ENCODE results near the gene REC8. TPM values are rescaled to one million over a fixed set of nuclear protein-coding genes. Genes with fewer than 3 reads are reported as not detected.
"Not testable (repeated sequence)": the region's sequence is repeated elsewhere in the genome, so short reads cannot be mapped to it uniquely, and the experiment has no call there.

The REC8 gene
- total RNA-seq, 2 donors from 2014 or later, result 5.6 to 25.4 TPM

DNA sequence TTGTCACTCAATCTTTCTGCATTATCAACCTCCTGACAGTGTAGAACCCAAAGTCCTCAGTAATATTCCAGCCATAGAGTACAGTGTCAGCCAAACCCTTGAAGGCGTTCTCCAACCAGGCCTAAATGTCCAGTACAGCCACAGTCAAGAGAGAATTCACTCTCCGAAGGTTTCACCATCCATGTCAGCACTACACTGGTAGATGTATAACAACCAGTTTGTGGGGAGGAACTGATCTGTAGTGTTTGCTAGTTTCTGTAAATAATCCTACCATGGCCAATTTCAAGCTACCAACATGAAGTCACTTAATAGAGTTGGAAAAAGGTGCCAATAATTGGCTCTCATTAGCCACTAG, 44.4 kb downstream of the REC8 start:
- Histone ChIP-seq H3K36me3 (no peaks in the 10 kb centered on the region), H3K4me1 (replicated peaks) (no peaks in the 10 kb centered on the region), H3K9me3 (no peaks in the 10 kb centered on the region), H3K27me3 (replicated peaks; ENCODE audit: insufficient read depth) (no peaks in the 10 kb centered on the region), H3K4me3 (no peak overlapping the region), H3K27ac (peak overlapping the region; percentile 83 to 88)
- WGBS, result 86% methylated on average over 2 of the region's 2 CpGs
- DNase-seq (ENCODE audit: low spot score), result no peak
- intact Hi-C loops (cut with DNase I), result no loop called here
- TF ChIP-seq POLR2A (IDR thresholded peaks at IDR 0.05) (no peak), POLR2AphosphoS5 (IDR thresholded peaks at IDR 0.05) (no peak)
- TF ChIP-seq, protein P1, sequence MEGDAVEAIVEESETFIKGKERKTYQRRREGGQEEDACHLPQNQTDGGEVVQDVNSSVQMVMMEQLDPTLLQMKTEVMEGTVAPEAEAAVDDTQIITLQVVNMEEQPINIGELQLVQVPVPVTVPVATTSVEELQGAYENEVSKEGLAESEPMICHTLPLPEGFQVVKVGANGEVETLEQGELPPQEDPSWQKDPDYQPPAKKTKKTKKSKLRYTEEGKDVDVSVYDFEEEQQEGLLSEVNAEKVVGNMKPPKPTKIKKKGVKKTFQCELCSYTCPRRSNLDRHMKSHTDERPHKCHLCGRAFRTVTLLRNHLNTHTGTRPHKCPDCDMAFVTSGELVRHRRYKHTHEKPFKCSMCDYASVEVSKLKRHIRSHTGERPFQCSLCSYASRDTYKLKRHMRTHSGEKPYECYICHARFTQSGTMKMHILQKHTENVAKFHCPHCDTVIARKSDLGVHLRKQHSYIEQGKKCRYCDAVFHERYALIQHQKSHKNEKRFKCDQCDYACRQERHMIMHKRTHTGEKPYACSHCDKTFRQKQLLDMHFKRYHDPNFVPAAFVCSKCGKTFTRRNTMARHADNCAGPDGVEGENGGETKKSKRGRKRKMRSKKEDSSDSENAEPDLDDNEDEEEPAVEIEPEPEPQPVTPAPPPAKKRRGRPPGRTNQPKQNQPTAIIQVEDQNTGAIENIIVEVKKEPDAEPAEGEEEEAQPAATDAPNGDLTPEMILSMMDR (IDR thresholded peaks at IDR 0.05), result no peak

DNA sequence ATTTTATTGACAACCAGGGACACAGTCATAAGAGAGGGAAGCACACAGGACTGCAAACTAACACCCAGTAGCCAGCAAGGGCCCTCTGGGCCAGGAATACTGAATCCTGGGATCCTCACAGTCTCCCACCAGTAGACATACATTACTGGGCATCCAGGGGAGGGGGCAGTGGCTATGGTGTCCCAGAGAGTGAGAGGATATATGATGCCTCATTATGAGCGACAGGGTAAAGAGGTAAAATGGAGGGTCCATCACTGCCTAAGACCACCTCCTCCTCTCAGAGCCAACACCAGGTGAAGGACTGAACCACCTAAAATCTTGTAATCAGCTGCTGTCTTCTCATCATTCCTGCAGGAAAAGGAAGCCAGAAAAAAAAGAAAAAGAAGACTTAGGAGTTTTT, 45.0 kb downstream of the REC8 start:
- H3K27me3 ChIP-seq (replicated peaks; ENCODE audit: insufficient read depth); H3K9me3 ChIP-seq; DNase-seq (ENCODE audit: low spot score); intact Hi-C loops (cut with DNase I); H3K36me3 ChIP-seq; H3K27ac ChIP-seq; H3K4me3 ChIP-seq; H3K4me1 ChIP-seq (replicated peaks): not testable (repeated sequence)
- WGBS, result 95% methylated on average over 1 of the region's 1 CpG

DNA sequence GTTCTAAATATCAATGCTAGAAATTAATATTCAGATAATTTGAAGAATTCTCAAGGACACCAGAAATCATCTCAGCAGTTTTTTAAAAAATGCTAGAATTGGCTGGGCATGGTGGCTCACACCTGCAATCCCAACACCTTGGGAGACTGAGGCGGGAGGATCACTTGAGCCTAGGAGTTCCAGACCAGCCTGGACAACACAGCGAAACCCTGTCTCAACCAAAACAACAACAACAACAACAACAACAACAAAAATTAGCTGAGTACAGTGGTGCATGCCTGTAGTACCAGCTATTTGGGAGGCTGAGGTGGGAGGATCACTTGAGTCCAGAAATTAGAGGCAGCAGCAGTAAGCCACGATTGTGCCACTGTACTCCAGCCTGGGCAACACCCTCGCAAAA, 47.2 kb downstream of the REC8 start:
- TF ChIP-seq, protein P1 (IDR thresholded peaks at IDR 0.05), result no peak
- TF ChIP-seq POLR2AphosphoS5 (IDR thresholded peaks at IDR 0.05) (no peak), POLR2A (IDR thresholded peaks at IDR 0.05) (no peak)
- H3K36me3 ChIP-seq, result no peaks in the 10 kb centered on the region
- no peaks in the 10 kb centered on the region for H3K4me1 ChIP-seq (replicated peaks)
- no peak overlapping the region for H3K4me3 ChIP-seq
- H3K9me3 ChIP-seq, result no peaks in the 10 kb centered on the region
- no peak overlapping the region for H3K27ac ChIP-seq
- DNase-seq (ENCODE audit: low spot score), result no peak
- H3K27me3 ChIP-seq (replicated peaks; ENCODE audit: insufficient read depth), result no peaks in the 10 kb centered on the region
- intact Hi-C loops (cut with DNase I), result no loop called here
- 91% methylated on average over 4 of the region's 4 CpGs for WGBS

DNA sequence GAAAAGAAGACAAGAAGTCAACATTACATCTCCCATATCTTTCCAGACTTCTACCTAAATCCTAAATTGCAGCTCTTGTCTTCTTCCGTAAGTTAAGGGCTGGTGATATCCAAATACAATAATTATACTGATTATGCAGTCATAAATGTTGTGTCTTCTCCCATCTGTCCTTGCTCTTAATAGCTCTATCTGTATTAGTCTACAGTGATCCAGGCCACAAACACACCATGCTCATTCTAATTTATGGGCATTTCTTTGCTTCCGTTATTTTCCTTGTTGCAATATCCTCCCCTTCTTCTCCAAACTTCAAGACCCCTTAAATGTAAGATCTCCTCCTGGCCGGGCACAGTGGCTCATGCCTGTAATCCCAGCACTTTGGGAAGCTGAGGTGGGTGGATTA, 47.6 kb downstream of the REC8 start:
- whole genome bisulfite sequencing, result 62% methylated on average over 3 of the region's 3 CpGs
- no peak for DNase-seq (ENCODE audit: low spot score)
- Histone ChIP-seq H3K27me3 (replicated peaks; ENCODE audit: insufficient read depth) (no peaks in the 10 kb centered on the region), H3K9me3 (no peaks in the 10 kb centered on the region), H3K36me3 (no peaks in the 10 kb centered on the region), H3K4me3 (no peak overlapping the region), H3K27ac (no peak overlapping the region), H3K4me1 (replicated peaks) (no peaks in the 10 kb centered on the region)
- no peak for TF ChIP-seq POLR2A (IDR thresholded peaks at IDR 0.05)
- TF ChIP-seq, protein P1 (IDR thresholded peaks at IDR 0.05), result no peak
- no peak for TF ChIP-seq POLR2AphosphoS5 (IDR thresholded peaks at IDR 0.05)
- intact Hi-C loops (cut with DNase I), result no loop called here

DNA sequence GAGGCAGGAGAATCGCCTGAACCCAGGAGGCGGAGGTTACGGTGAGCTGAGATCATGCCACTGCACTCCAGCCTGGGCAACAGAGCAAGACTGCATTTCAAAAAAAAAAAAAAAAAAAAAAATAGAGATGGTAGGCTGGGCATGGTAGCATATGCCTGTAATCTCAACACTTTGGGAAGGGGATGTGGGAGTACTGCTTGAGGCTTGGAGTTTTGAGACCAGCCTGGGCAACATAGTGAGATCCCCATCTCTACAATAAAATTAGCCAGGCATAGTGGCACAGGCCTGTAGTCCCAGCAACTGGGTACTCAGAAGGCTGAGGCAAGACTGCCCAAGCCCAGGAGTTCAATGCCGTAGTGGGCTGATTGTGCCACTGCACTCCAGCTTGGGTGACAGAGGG, 51.1 kb downstream of the REC8 start:
- H3K9me3 ChIP-seq; DNase-seq (ENCODE audit: low spot score); intact Hi-C loops (cut with DNase I); H3K27me3 ChIP-seq (replicated peaks; ENCODE audit: insufficient read depth); H3K36me3 ChIP-seq; H3K4me3 ChIP-seq; H3K27ac ChIP-seq; H3K4me1 ChIP-seq (replicated peaks): not testable (repeated sequence)
- WGBS, result 98% methylated on average over 4 of the region's 4 CpGs

DNA sequence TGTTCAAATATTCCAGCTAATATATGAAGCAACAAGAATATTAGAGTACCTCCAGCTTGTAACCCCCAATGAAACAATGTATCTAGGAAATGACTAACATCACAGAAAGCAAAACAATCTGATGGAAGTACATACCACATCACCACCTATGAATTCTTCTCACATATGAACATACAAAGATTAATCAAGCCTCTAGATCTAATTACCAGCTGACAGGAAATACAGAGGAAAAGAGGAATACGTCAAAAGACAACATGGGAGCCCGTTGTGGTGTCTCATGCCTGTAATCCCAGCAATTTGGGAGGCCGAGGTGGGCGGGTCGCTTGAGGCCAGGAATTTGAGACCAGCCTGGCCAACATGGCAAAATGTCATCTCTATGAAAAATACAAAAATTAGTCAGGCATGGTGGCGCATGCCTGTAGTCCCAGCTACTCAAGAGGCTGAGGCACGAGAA, 52.8 kb downstream of the REC8 start:
- DNase-seq (ENCODE audit: low spot score), result no peak
- no peaks in the 10 kb centered on the region for H3K36me3 ChIP-seq
- H3K9me3 ChIP-seq, result no peaks in the 10 kb centered on the region
- 88% methylated on average over 7 of the region's 7 CpGs for WGBS
- intact Hi-C loops (cut with DNase I), result no loop called here
- TF ChIP-seq, protein P1 (IDR thresholded peaks at IDR 0.05), result no peak
- TF ChIP-seq POLR2AphosphoS5 (IDR thresholded peaks at IDR 0.05) (no peak), POLR2A (IDR thresholded peaks at IDR 0.05) (no peak)
- no peak overlapping the region for H3K27ac ChIP-seq
- no peaks in the 10 kb centered on the region for H3K27me3 ChIP-seq (replicated peaks; ENCODE audit: insufficient read depth)
- no peaks in the 10 kb centered on the region for H3K4me1 ChIP-seq (replicated peaks)
- no peak overlapping the region for H3K4me3 ChIP-seq

Data from prostate gland (tissue), 2 donors.